Activated CD4-positive, alpha-beta T cell treated with anti-CD3 and anti-CD28 coated beads for 4 hours (primary cell): ENCODE measurements around the gene PPM1F.
A peak's percentile ranks its signal among the peaks of the same experiment; 100 is the strongest.
"Not testable (repeated sequence)": the region's sequence is repeated elsewhere in the genome, so short reads cannot be mapped to it uniquely, and the experiment has no call there.

Experiments used
- DNase-seq, 2 donors: peaks; one replicate each; pipeline ENCODE4 v3.0.0-alpha.2; 2020

Gene PPM1F

GRCh38 chr22:21939935-21940334, 12.7 kb downstream of the PPM1F start:
- DNase-seq, result not testable (repeated sequence)

GRCh38 chr22:21939461-21939913, 13.2 kb downstream of the PPM1F start:
- DNase-seq, result no peak

- no peak for DNase-seq
Observed at GRCh38 chr22:21938906-21939305, 13.7 kb downstream of the PPM1F start.

DNA sequence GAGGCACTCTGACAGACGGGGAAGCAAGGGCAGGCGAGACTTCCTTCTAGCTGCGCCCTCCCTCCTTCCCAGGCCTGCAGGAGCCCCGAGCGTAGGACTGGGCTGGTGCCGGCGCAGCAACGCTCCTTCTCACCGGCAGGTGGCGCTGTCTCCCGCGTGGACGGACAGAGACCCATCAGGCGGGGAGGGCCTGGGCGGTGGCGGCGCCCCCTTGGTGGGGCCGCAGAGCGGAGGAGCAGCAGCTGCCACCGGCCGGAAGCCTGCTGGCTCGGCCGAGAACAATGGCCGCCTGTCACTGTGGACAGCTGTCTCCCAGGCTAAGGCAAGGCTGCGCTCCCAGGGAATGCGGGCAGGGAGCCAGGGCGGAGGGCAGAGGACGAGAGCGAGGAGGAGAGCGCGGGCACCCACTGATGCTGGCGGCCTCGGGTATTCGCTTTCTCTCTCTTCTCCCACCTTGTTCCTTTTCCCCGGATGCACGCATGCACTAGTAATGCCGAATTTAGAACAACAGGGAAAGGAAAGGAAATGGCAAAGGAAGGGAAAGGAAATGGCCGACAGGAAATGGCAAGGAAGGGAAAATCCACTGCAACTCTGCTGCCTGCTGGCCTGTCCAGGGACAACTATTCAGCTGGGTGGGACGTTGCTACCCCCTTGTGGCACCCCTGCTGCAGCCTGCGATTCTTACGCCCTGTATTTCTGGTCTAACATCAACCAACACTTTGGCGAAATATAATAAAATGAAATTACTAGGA, 14.4 kb downstream of the PPM1F start:
- DNase-seq, result peak; percentile 81 to 90

- no peak for DNase-seq
Observed at GRCh38 chr22:21937821-21938070, 14.9 kb downstream of the PPM1F start.

- DNase-seq, result no peak
Observed at GRCh38 chr22:21937041-21937820, 15.4 kb downstream of the PPM1F start.

DNA sequence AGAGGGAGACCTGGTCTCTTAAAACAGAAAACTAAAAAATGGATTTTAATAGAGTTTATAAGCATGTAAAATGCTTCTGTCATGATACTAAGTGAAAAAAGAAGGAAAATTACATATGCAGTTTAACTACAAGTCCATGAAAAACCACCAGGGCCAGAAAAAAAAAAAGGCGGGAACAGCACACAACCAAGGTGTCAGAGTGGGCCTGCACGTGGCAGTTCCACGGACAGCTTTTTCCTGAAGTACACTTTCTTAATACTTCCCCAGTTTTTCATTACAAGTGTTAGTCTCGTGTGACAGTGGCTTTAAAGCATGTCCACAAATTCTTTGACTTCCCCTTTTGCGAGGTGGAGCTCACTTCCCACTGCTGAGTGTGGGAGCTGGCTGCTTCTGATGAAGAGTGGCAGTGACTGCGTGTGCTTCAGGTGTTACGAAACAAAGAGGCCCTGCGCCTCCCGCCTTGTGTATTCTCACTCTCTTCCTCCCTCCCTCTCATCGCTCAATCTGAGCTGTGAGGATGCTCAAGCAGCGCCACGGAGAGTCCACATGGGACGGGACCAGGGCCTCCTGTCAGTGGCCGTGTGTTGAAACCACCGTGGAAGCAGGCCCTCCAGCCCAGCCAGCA, 16.4 kb downstream of the PPM1F start:
- DNase-seq, result no peak

- DNase-seq, result no peak
Observed at GRCh38 chr22:21933910-21934309, 18.7 kb downstream of the PPM1F start.

GRCh38 chr22:21933413-21933812, 19.2 kb downstream of the PPM1F start:
- DNase-seq, result no peak

DNA sequence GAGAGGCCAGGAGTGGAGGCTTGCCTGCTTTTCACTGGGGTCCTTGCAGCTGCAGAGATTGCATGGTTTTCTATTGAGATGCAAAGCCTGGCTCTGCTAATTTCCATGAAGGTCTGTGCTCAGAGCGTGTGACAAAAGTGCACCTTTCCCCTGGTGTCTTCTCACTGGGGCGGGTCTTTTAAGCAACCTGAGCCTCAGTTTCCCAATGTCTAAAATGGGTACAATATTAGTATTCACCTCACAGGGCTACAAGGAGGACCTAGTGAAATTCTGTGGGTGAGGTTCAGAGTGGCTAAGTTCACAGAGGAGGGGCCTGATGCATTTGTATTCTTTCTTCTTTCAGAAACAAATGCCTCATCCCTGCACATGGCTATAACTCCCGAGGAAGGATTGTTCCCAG, 20.3 kb downstream of the PPM1F start:
- DNase-seq, result no peak

GRCh38 chr22:21931056-21931455, 21.6 kb downstream of the PPM1F start:
- DNase-seq, result no peak

- no peak for DNase-seq
Observed at GRCh38 chr22:21929253-21929652, 23.4 kb downstream of the PPM1F start.

- no peak for DNase-seq
Observed at GRCh38 chr22:21928048-21928447, 24.6 kb downstream of the PPM1F start.

- DNase-seq, result no peak
Observed at GRCh38 chr22:21927174-21927823, 25.3 kb downstream of the PPM1F start.

GRCh38 chr22:21926728-21927127, 25.9 kb downstream of the PPM1F start:
- no peak for DNase-seq

GRCh38 chr22:21923163-21923561, 29.5 kb downstream of the PPM1F start:
- no peak for DNase-seq

DNA sequence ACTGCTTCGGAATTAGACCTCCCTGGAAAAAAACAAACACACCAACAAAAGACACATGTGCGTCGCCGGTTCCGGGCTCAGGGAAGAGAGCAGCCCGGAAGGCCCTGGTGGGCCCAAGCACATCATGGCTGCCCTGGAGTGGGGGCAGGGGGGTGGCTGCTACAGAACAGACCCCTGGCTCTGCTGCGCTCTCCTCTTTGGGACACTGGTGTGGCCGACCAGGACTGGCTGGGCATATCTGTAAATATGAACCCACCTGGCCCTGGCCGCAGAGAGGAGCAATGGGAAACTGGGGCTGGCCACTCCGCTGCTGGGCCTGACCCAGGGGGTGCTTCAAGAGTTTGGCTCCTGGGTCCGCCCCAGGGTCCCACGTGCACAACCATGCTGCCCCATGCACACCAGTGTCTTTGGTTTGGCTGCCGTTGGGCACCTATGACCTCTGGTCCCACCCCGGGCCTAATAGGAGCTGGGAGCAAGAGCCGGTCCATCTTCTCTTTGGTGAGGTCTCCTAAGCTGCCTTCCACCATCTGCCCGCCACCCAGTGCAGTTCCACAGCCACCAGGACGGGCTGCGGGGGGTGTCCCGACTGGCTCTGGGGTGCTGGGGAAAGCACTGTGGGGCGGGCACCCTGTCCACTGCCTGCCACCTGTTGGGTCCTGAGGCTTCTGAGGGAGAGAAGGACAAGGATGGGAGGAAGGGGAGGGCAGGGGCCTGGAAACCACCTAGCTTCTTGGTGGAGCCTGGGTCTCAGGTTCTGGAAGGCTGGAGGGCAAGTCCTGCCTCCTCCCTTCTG, 30.1 kb downstream of the PPM1F start:
- DNase-seq, result no peak

GRCh38 chr22:21921729-21922128, 30.9 kb downstream of the PPM1F start:
- DNase-seq, result no peak

GRCh38 chr22:21921184-21921721, 31.4 kb downstream of the PPM1F start:
- DNase-seq, result no peak

DNA sequence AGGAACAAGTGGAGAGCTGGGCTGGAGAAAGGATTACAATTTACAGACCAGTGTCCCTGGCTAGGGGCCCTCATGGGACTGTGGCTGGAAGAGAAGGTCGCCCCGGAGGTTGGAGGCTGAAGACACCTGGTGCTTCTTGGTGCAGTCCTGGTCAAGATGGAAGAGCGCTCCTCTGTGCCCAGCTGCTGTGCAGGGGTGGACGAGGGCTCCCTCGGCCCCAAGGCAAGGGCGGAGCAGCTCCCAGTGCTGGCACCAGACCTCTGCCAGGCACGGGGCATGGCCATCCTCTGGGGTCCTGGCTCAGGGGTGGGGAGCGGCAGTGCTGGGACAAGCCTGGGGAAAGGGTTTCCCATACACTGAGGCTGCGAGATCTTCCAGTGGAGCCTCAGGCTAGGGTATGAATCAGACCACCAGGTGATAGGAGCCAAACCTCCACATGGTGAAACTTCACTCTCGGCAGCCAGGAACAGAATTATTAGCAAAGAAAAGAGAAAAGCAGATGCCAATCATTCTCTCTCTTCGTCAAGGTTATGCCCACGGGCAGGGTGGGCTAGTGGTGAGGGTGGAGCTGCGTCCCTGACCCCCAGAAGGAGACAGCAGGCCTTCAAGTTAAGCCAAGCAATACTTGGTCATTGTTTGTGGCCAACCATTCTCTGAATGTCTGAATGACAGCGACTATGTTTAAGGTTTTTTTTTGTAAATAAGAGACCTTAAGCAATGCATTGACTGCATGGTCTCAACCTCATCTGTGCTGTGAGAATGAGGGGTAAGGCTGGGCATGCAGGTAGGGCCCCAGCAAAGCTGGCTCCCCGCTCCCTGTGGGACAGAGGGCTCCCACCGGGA, 32.1 kb downstream of the PPM1F start:
- DNase-seq, result no peak

- DNase-seq, result no peak
Observed at GRCh38 chr22:21919526-21920307, 32.9 kb downstream of the PPM1F start.
